NCI-H2107 treated with DMSO at 0.1 percent for 48 hours (cell line): ENCODE measurements around the gene RGS4.

ENCODE experiments used
- DNase-seq: peaks from one replicate; lab custom pipeline; 2025; ENCODE audit not compliant: unreplicated experiment; lab: John Stamatoyannopoulos, UW

Gene RGS4

DNA sequence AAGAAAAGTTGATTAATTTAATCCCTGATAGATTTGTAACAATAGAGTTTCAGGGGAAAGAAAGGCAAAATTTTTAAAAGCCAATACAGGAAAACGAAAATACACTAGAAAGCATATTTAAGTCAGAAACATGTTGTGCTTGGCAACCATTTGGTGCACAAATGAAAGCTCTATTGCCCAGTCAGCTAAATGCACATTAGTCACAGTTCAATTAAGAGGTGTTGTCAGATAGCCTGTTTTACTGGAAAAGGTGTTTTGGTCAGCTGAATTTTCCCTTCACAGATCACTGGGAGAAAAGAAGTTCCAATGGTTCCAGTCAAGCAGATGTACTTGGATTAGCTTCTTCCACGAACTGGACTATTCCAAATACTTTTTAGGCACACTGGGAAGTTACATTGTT is 25.4 kb downstream of the RGS4 start:
- no peak for DNase-seq

DNA sequence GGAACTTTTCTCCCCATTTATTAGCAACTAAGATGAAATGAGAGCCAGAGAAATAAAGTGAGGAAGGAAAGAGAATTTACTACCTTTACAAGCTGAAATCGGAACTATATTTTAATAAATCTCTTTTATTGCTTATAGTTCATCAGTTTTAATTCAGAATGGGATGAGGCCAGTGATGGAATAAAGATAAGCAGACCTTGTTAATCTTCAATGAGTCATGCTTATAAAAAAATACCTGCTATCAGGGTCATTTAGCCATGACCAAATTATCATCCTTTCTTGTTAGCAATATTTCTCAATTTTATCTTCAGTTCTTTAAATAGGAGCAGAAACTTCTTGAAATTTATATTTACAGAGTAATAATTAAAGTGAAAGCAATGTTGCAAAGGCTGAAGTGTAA is 26.1 kb downstream of the RGS4 start:
- no peak for DNase-seq

DNA sequence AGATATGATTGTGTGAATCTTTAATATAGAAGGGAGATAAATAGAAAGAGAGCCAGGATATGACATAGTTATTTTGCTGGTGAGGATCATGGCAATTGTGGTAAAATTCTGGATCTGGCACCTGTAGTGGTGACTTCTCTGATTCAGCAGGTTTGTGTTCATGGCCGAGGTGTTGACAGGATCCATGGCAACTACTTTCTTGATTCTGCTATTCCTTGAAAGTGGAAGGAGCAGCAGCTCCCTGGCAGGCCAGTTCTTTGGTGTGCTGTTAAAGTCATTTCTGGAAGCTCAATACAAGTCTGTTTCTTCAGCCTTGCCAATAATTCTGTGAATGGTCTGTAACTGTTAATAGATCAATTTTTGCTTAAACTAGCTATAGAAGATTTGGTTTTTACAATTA is 33.4 kb downstream of the RGS4 start:
- no peak for DNase-seq

DNA sequence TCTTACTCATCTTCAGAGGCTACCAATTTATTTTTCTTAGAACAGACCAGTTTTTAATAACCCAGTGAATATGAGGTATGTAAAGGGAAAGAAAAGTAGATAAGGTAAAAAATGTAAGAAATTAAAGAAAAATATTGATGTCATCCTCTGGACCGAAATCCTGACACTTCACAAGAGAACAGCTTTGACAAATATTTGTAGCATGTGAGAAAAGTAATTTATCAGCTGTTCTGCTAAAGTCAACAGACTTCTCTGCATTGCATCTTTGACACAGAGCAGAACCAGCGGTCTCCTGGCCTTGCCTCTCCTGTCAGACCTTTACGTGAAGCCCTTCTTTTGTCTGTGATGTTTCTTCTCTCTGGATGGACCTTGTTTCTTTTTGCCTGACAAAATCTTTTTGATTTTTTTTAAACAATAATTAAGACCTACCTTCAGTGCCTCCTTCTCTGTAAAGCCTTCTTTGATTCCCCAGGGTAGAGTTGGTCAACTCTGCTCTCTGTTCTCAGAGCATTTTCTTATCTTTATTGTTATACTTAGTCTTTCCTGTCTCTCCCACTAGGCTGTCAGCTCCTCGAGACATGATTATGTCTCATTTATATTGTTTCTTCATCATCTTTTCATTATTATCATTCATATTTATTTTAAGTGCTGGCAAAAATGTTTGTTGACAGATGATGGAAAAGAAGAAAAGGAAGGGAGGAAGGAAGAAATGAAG is 35.4 kb downstream of the RGS4 start:
- DNase-seq = no peak

DNA sequence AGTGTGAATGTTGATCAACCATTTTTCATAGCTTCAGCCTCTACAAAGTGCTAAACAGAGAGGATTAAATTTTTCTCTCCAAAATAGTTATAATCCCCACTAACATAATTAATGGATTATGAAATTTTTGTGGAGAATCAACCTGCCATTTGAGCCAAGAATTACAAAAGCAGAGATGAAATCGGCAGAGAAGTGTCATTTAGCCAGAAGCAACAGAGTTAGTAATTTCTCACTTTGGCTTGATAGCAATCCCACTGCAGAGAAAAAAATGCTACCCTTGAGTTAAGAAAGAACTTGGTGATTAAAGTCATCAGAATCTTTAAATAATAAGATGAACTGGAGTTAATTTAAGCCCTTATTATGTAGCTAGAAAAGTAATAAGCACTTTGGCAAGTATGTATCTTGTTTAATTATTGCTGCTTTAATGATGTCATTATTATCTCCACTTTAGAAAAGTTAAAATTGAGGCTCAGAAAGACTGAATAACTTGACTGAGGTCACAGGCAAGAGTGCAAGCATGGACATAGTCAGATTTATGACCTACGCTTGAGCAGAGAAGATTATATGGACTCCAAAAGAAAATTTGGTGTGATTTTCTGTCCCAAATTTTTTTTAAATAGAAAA is 37.3 kb downstream of the RGS4 start:
- DNase-seq = no peak

DNA sequence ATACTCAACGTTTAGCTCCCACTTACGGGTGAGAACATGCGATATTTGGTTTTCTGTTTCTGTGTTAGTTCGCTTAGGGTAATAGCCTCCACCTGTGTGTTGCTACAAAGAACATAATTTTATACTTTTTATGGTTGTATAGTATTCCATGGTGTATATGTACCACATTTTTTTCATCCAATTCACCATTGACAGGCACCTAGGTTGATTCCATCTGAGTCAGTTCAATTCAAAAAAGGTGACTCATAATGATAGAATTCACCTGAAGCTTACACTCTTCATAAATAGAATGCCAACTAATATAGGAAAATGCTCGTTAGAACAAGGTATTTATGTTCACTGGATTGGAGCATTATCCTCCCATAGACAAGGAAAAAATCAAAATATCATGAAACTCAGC is 38.5 kb downstream of the RGS4 start:
- DNase-seq = no peak

DNA sequence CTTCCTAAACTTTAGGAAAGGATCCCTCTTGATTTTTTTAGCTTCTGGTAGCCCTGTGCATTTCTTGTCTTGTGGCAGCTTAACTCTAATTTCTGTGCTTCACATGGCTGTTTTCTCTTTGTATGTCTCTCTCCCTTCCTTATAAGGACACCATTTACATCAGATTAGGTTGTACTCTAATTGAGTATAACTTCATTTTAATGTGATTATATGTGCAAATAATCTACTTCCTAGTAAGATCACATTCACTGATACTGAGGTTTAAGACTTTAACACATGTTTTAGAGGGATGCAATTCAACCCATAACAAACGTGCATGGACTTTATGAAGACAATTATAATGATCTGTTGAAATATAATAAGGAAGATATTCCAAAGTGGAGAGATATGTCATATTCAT is 46.7 kb downstream of the RGS4 start:
- no peak for DNase-seq

DNA sequence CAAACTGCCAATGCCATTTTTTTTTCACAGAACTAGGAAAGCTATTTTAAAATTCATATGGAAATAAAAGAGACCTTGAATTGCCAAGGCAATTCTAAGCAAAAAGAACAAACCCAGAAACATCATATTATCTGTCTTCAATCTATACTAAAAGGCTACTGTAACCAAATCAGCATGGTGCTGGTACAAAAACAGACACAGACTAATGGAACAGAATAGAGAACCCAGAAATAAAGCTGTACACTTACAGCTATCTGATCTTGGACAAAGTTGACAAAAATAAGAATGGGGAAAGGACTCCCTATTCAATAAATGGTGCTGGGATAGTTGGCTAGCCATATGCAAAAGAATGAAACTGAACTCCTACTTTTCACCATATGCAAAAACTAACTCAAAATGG is 50.5 kb downstream of the RGS4 start:
- no peak for DNase-seq

DNA sequence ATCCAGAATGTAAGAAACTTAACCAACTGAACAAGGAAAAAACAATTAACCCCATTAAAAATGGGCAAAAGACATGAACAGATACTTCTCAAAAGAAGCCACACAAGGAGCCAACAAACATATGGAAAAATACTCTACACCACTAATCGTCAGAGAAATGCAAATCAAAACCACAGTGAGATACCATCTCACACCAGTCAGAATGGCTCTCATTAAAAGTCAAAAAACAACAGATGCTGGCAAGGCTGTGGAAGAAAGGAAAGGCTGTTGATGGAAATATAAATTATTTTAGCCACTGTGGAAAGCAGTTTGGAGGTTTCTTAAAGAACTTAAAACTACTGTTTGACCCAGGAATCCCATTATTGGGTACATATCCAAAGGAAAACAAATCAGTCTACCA is 51.2 kb downstream of the RGS4 start:
- DNase-seq = no peak

DNA sequence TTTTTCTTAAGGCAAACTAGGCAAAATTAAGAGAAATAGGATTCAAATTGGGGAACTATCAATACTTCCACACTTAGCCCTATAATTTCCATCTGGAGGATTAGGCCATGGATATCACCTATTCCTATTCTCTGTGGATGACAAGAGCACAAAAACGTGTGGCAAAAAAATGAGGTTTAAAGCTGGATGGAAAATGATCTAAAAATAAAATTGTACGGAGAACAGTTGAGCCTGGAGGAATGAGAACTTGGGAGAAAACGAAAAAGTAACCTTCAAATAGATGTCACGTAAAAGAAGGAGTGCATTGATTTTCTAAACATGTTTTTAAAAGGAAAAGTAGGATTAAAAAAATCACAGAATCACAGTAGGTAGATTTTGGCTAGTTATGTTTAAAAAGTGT is 55.7 kb downstream of the RGS4 start:
- DNase-seq = no peak
